Limb (tissue), 2 donors: Measurements from ENCODE around the gene GRM8.

Source experiments
- DNase-seq, 2 donors: peaks; one replicate each; pipeline ENCODE4 v3.0.0-alpha.2; 2016; ENCODE audit errors: extremely low spot score in 2 of 2

GRM8 gene

GRCh38 chr7:127150543-127150942 is 102.2 kb downstream of the GRM8 start:
- no peak for DNase-seq

- DNase-seq: no peak
Observed at GRCh38 chr7:127146746-127147536, 105.8 kb downstream of the GRM8 start.

GRCh38 chr7:127137146-127137545 is 115.6 kb downstream of the GRM8 start:
- no peak for DNase-seq

- DNase-seq: no peak
Observed at GRCh38 chr7:127135871-127136485, 116.8 kb downstream of the GRM8 start.

DNA sequence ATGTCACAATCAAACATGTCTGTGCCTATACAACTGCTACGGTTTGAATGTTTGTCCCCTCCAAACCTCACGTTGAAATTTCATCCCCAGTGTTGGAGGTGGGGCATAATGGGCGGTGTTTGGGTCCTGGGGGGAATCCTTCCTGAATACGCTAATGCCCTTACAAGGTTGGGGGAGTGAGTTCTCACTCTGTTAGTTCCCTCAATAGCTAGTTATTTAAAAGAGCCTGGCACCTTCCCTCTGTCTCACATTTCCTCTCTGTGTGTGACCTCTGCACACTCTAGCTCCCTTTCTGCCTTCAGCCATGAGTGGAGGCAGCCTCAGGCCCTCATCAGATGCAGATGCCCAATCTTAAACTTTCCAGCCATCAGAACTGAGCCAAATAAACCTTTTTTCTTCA is 129.5 kb downstream of the GRM8 start:
- DNase-seq: no peak

GRCh38 chr7:127119517-127119916 is 133.2 kb downstream of the GRM8 start:
- no peak for DNase-seq

DNA sequence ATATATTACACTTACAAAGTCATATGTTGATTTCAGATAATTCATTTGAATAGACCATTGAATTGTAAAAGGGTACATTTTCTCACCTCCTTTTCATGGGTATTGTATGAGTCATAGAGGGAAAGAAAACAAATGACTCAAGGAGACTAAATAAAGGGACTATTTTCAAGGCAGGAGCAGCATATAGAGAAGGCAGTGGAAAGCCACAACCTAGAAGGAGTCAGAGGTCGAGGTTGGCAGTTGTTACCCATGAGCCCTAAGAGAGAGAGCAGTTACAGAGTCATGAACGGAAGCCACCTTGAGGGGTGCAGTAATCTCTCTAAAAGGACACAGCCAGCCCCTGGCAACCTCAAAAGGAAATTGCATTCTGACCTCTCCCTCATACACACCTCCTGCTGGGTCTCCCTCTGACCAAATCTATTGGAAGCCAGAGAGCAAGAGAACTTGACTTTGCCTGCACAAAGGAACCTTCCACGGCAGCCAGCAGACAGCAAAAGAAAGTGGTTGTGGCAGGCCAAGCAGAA is 137.9 kb downstream of the GRM8 start:
- no peak for DNase-seq

DNA sequence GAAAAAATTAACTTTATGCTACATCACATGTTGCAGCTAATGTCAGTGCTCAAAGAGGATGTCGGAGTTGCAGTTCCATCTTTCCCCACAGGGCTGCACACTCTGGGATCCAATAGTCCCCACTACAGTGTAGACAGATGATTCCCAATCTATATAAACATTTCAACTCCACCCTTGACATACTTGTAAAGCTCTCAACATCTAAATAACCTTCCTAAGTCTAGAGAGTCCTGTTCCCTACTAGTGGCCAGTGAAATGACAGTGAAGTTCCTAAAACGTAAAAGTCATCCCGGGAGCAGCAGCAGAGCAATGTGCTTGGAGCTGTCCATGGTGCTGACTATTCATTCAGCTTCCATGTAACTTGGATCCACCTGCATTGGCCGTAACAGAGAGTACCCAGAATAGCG is 145.1 kb downstream of the GRM8 start:
- peak; percentile 59 to 70 for DNase-seq

GRCh38 chr7:127093340-127093739 is 159.4 kb downstream of the GRM8 start:
- DNase-seq: no peak

DNA sequence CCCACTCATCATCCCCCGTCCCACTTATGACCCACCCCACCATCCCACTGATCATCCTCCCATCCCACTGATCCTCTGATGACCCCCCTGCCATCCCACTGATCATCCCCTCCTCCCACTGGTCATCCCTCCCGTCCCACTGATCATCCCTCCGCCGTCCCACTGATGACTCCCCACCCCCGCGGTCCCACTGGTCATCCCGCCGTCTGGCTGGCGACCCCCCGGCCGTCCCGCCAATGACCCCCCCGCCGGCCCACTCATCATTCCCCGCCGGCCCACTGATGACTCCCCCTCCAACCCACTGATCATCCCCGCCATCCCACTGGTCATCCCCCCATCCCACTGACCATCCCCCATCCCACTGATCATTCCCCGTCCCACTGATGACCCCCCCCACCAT is 161.1 kb downstream of the GRM8 start:
- DNase-seq: no peak

DNA sequence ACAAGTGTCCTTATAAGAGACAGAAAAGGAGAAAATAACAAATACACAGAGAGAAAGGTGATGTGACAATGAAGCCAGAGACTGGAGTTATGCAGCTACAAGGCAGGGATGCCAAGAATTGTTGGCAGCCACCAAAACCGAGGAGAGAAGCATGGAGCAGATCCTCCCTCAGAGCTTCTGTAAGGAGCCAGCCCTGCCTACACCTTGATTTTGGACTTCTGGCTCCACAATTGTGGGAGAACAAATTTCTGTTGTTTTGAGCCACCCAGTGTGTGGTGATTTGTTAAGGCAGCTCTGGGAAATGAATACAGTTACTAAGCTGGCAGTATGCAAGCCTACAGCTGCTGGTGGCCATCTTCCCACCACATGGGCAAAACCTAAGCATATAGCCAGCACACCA is 163.6 kb downstream of the GRM8 start:
- no peak for DNase-seq

GRCh38 chr7:127081539-127081938 is 171.2 kb downstream of the GRM8 start:
- DNase-seq: no peak

- no peak for DNase-seq
Observed at GRCh38 chr7:127080576-127080975, 172.2 kb downstream of the GRM8 start.

- no peak for DNase-seq
Observed at GRCh38 chr7:127066974-127067373, 185.8 kb downstream of the GRM8 start.

DNA sequence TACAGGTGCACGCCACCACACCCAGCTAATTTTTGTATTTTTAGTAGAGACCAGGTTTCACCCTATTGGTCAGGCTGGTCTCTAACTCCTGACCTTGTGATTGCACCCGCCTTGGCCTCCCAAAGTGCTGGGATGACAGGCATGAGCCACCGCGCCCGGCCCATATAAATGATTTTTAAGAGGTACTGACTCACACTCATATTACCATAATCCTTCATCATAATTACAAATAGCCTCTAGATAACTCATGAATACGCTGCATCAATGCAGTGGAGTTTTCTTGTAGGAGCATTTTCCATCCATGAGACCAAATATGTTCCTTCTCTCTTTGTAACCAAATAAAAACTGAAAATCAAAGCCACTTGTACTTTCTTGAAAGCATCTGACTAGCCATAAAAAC is 193.3 kb downstream of the GRM8 start:
- DNase-seq: no peak

GRCh38 chr7:127057918-127058317 is 194.8 kb downstream of the GRM8 start:
- no peak for DNase-seq

DNA sequence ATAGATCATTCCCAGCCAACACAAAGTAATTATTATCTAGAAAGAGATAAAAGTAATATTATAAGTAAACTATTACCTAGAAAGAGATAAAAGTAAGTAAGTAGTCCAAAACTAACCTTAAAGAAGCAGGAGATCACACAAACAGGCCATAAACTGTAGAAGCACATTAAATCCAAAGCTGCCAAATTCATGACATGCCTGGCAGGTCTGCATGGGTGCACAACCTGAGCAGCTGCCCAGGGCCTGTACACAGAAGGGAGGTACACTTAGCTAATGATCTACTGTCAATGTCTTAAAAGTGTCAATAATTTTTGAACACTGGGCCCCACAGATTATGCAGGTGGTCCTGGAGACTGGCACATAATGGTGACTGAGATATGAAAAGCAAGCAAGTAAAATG is 196.5 kb downstream of the GRM8 start:
- DNase-seq: no peak

DNA sequence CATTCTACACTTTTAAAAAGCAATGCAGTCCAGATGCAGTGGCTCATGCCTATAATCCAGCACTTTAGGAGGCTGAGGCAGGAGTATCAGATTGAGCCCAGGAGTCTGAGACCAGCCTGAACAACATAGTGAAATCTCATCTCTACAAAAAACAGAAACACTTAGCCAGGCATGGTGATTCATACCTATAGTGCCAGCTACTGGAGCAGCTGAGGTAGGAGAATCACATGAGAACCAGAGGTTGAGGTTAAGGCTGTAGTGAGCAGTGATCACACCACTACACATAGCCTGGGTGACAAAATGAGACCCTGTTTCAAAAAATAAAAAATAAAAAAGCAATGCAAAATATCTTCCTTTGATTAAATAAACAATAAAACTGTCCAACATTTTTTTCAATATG is 205.2 kb downstream of the GRM8 start:
- no peak for DNase-seq

DNA sequence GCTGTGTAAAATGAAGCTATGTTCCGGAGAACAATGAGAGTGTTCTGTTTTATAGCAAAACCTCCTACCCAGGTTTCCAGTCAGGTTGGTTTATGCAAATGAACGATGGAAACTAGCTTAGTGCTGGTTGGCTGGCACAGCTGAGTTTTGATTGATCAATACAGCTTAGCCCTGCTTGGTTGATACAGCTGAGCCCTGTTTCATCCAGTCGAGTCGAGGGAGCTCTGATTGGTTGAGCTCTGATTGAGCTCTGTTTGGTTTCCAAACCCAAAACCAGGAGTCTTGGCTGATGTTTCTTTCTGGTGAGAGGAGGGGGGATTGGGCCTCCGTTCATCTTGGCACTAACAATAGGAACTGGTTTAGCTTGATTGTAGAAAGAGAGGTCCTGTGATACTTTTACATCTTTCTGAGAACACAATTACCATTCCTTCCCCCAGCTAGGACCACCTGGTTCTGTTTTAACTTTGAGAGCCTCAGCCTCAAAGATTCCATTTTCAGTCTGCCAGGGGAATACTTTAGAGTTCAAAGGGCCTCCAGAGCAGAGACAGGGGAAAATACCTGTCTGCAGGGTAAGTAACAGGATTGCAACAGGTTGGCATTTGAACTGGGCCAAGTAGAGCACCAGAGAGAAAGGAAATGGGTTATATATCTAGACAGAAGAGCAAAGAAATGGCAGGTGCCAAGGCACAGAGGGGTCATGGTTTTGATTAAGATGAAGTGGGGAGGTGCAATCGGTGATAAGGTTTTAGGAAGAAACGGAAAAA is 210.9 kb downstream of the GRM8 start:
- no peak for DNase-seq

GRCh38 chr7:127040042-127040441 is 212.7 kb downstream of the GRM8 start:
- DNase-seq: no peak

DNA sequence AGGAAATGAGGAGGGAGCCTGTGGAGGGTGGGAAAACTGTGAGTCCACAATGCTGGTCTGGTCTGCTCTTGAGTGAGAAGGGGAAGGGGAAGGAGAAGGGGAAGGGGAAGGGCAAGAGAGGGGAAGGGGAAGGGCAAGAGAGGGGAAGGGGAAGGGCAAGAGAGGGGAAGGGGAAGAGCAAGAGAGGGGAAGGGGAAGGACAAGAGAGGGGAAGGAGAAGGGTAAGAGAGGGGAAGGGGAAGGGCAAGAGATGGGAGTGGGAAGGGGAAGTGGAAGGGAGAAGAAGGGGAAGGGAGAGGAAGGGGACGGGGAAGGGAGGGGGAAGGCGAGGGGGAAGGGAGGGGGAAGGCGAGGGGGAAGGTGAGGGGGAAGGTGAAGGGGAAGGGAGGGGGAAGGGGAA is 213.2 kb downstream of the GRM8 start:
- DNase-seq: no peak

DNA sequence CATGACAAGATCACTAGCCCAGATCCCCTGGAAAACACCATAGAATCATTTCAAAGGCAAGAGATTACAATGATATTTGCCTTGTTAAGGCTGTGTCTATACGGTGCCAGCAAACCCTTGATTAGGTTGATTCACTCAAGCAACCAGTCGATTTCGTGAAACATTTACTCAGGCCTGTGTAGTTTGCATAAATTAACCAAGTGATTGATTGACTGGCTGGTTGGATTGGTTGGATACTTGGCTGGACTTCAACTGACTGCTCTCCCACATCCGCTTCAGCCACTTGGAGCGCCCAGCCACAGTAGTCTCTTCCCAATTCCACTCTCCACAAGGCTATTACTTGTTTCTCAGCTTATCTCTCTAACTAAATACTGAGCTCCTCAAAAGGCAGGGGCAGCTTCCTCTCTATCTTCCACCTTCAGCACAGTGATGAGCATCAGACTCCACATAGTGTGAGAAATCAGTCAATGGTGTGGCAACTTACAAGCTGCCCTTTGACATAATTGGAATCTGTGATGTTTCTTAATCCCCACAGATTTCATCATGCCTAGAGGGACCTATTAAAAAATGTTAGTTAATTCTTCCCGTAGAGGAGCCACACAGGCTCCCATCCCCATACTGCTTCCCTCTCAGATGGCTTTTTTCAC is 217.4 kb downstream of the GRM8 start:
- DNase-seq: no peak
